Heart left ventricle (tissue), 16 donors: ENCODE results near the gene OXGR1. TPM values are rescaled to one million over a fixed set of nuclear protein-coding genes. Genes with fewer than 3 reads are reported as not detected.

Experiments
- ATAC-seq, 4 donors: fragments of 200-7000 bp; cut with Tn5 transposase; one replicate each; pipeline ENCODE4 v1.9.1; 2020 to 2022; ENCODE audit warnings: moderate library complexity in 4 of 4, mild to moderate bottlenecking in 3 of 4, moderate number of reproducible peaks in 1 of 4
- DNase-seq, 5 donors: peaks; one replicate each; pipeline ENCODE4 v3.0.0-alpha.2; 2020
- H3K27ac ChIP-seq, 12 donors: fragments of 200-600 bp; sonication (generic) in 4 of 12; one replicate each; pipeline versions ENCODE4 v1.5.0 to v1.8.0; 2016 to 2022; ENCODE audit warnings: mild to moderate bottlenecking in 2 of 12
- H3K27me3 ChIP-seq, 9 donors: fragments of 200-600 bp; sonication (generic) in 2 of 9; one replicate each; pipeline versions ENCODE4 v1.5.1 to v1.8.0; 2016 to 2022; ENCODE audit warnings: mild to moderate bottlenecking in 3 of 9
- H3K36me3 ChIP-seq, 9 donors: fragments of 200-600 bp; sonication (generic) in 2 of 9; one replicate each; pipeline versions ENCODE4 v1.5.0 to v1.8.0; 2018 to 2022; ENCODE audit warnings: mild to moderate bottlenecking in 2 of 9
- H3K4me1 ChIP-seq, 12 donors: fragments of 200-600 bp; sonication (generic) in 4 of 12; one replicate each; pipeline versions ENCODE4 v1.5.0 to v1.8.0; 2016 to 2022; ENCODE audit warnings: mild to moderate bottlenecking in 3 of 12
- H3K4me3 ChIP-seq, 12 donors: fragments of 200-600 bp; sonication (generic) in 4 of 12; one replicate each; pipeline versions ENCODE4 v1.5.0 to v1.8.0; 2017 to 2022; ENCODE audit warnings: mild to moderate bottlenecking in 9 of 12, moderate library complexity in 4 of 12
- H3K9me3 ChIP-seq, 12 donors: fragments of 200-600 bp; sonication (generic) in 4 of 12; one replicate each; pipeline versions ENCODE4 v1.5.0 to v1.8.0; 2016 to 2022; ENCODE audit warnings: mild to moderate bottlenecking in 1 of 12
- POLR2A ChIP-seq, 2 donors: fragments of 450-650 bp; IDR thresholded peaks; one replicate each; pipeline ENCODE4 v1.6.1; 2017; ENCODE audit warnings: antibody characterized with exemption in 2 of 2, mild to moderate bottlenecking in 2 of 2, moderate library complexity in 2 of 2
- WGBS, 4 donors: extraction: QIAGEN DNeasy Blood & Tissue Kit in 2 of 4; methylation state at CpG; one replicate each; pipeline versions ENCODE4 v1.1.5 to v1.1.7; 2013 to 2018; 5-methylcytosine and 5-hydroxymethylcytosine counted together
- intact Hi-C, 10 donors: fragments of 100-400 bp; cut with DNase I; formaldehyde crosslinking; loops; one replicate each; pipeline versions ENCODE4 v1.11.1 to v1.14.2; 2022
- polyA plus RNA-seq, 2 donors: library from polyadenylated mRNA; stranded (reverse); fragments of 200-250 nt; gene quantifications; one replicate each; pipeline ENCODE4 v1.2.3, GENCODE V29; 2013
- total RNA-seq, 9 donors: library from RNA; depleted of rRNA in 2 of 9; stranded (reverse); fragments of >200 nt in 2 of 9; fragmentation: NEBNext Ultra II Directional in 3 of 9; extraction: Animal tissue kit (Norgen Biotek cat#: 25700) in 3 of 9; gene quantifications; one replicate each; pipeline versions ENCODE4 v1.1.0 to v1.2.4, GENCODE V29; 2016 to 2023
- TF ChIP-seq, protein P1 (sequence below), 12 donors: fragments of 200-600 bp; sonication (generic) in 4 of 12; IDR thresholded peaks; one replicate each; pipeline versions ENCODE4 v1.5.0 to v1.8.0; 2018 to 2022; ENCODE audit warnings: antibody characterized with exemption in 12 of 12, mild to moderate bottlenecking in 5 of 12
- donor health status: ischemic (EF 13 %, LVEDD 7.1; RV severe dilation, severe dysfunction).
- donor health status: healthy with polysubstance abuse.
- donor health status: DM: no; HTN: yes; CAD: no.
- donor health status: DM: no; HTN: no; CAD: no.
- donor health status: ischemic (EF 25% LVEDD 6.9; RV normal size, moderate dysfunction).
- donor health status: ischemic (EF 25% LVEDD 5.7; RV mildly dilated, moderate dysfunction).
- donor health status: healthy.
- donor health status: DM: yes; HTN: yes; CAD: no.
- donor health status: ischemic (EF 35%, LVEDD 5.7; RV mildly dilated, moderate dysfunction).
- donor health status: nonischemic (EF 11% LVEDD 7.7; RV severe dilation, severe dysfunction).
- donor health status: DM: yes; HTN: yes; CAD: no.
- donor health status: PGD.
- donor health status: ischemic (EF 29% LVEDD 5.4; RV normal size, mild dysfunction).
- donor health status: nonischemic (EF 23%, LVEDD 6.1; RV moderate dilation, normal function).

Gene OXGR1
- total and polyA plus RNA-seq, 11 donors = 0.04 to 0.99 (median 0.16) TPM; not detected in 8

DNA sequence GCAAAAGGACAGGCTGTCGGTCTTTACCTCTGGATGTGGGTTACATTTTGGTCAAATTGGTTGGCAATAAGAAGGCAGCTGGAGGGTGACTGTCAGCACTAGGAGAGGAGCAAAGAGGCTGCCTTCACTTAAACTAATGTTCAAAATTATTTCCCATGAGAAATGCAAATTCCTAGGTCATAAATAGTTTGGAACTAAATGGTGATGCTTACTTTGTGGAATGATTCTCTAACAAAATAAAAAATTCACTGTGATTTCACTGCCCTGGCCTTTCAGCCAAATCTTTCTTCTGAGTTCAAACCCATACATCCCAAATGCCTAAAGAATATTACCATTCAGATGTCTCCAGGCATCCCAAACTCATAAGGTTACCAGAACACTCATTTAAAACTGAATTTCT is 25.0 kb upstream of the OXGR1 start:
- Histone ChIP-seq H3K4me3 (no peak overlapping the region), H3K36me3 (no peaks in the 10 kb centered on the region), H3K27me3 (peaks cover 0 to 13% (median 0%) of the 10 kb centered on the region in 9 donors), H3K27ac (no peak overlapping the region), H3K9me3 (no peaks in the 10 kb centered on the region), H3K4me1 (peaks cover 0 to 5% (median 0%) of the 10 kb centered on the region in 12 donors)
- TF ChIP-seq, protein P1, sequence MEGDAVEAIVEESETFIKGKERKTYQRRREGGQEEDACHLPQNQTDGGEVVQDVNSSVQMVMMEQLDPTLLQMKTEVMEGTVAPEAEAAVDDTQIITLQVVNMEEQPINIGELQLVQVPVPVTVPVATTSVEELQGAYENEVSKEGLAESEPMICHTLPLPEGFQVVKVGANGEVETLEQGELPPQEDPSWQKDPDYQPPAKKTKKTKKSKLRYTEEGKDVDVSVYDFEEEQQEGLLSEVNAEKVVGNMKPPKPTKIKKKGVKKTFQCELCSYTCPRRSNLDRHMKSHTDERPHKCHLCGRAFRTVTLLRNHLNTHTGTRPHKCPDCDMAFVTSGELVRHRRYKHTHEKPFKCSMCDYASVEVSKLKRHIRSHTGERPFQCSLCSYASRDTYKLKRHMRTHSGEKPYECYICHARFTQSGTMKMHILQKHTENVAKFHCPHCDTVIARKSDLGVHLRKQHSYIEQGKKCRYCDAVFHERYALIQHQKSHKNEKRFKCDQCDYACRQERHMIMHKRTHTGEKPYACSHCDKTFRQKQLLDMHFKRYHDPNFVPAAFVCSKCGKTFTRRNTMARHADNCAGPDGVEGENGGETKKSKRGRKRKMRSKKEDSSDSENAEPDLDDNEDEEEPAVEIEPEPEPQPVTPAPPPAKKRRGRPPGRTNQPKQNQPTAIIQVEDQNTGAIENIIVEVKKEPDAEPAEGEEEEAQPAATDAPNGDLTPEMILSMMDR (IDR thresholded peaks at IDR 0.05) = no peak
- no peak for TF ChIP-seq POLR2A (IDR thresholded peaks at IDR 0.05)
- ATAC-seq (no peak), DNase-seq (no peak)
- intact Hi-C loops = loop anchor here in 8 of 10 donors (5.0 to 10.0 kb wide), 6 partner anchors 338 to 796 kb away; no protein-coding TSS in a partner anchor
- WGBS, 4 donors = 67 to 95% (median 74%) methylated on average over 1 of the region's 1 CpG

DNA sequence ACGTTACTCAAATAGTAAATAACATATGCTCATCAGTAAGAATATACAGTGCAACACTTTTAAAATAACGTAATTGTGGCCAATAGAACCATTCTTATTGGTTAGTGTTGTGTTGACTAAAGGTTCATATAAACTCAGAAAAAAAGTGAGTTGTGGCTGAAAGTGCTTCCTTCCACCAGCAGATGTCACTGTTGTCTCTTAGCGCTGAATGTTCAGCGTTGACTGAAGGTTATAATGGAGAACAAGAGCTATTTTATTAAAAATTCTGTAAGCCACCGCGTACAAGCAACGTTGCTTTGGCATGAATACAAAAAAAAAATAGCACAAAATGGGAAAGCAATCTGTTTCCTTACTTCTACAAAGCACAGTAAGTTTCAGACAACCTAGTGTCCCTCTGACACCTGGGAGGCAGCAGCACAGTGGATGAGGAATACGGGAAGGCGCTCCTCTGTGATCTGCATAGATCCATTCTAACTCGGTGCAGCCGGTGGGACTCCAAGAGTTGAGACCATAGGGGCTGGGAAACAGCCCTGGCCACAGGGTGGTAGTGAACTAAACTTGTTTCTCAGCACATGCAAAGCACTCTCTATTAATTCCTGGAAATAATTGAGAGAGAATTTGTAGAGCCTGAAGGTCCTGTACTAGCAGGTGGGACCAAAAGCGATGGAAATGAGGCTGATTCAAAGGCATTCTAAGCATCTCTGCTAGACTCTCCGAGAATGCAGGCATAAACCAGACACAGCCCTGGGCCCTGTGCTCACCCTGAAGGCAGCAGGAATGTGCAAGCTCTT is 23.9 kb upstream of the OXGR1 start:
- peaks cover 0 to 13% (median 0%) of the 10 kb centered on the region in 9 donors for H3K27me3 ChIP-seq
- intact Hi-C loops = loop anchor here in 8 of 10 donors (5.0 to 10.0 kb wide), 6 partner anchors 339 to 797 kb away; no protein-coding TSS in a partner anchor
- no peaks in the 10 kb centered on the region for H3K36me3 ChIP-seq
- H3K4me3 ChIP-seq = no peak overlapping the region
- no peaks in the 10 kb centered on the region for H3K9me3 ChIP-seq
- peak in 2 of 5 donors; percentile 20 to 27 for DNase-seq
- TF ChIP-seq, protein P1 (IDR thresholded peaks at IDR 0.05) = peak; percentile 83 to 93 (median 88)
- TF ChIP-seq POLR2A (IDR thresholded peaks at IDR 0.05) = no peak
- WGBS, 4 donors = 14 to 20% (median 20%) methylated on average over 13 of the region's 13 CpGs
- peak; percentile 51 to 71 (median 59) for ATAC-seq
- H3K4me1 ChIP-seq = peaks cover 0 to 5% (median 0%) of the 10 kb centered on the region in 12 donors
- no peak overlapping the region for H3K27ac ChIP-seq

DNA sequence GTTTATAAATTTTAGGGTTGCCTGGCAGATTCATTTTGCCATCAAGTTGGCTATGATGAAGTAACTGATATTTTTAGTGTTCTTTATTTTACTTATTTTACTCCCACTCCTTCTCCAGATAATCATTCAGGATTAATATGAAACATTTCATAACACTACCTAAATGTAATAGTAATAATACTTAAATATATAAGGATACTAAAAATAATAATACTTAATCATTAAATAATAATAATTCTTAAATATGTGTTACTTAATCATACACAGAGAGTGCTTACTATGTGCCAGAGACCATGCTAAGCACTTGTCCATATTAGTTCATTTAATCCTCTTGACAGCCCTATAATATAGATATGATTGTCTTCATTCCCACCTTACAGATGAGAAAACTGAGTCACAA is 23.0 kb upstream of the OXGR1 start:
- Histone ChIP-seq H3K27me3 (peaks cover 0 to 13% (median 0%) of the 10 kb centered on the region in 9 donors), H3K4me3 (no peak overlapping the region), H3K4me1 (peaks cover 0 to 5% (median 0%) of the 10 kb centered on the region in 12 donors), H3K27ac (no peak overlapping the region), H3K9me3 (no peaks in the 10 kb centered on the region), H3K36me3 (no peaks in the 10 kb centered on the region)
- intact Hi-C loops = loop anchor here in 8 of 10 donors (5.0 to 10.0 kb wide), 6 partner anchors 340 to 797 kb away; no protein-coding TSS in a partner anchor
- no peak for TF ChIP-seq POLR2A (IDR thresholded peaks at IDR 0.05)
- TF ChIP-seq, protein P1 (IDR thresholded peaks at IDR 0.05) = no peak
- DNase-seq = no peak
- no peak for ATAC-seq

DNA sequence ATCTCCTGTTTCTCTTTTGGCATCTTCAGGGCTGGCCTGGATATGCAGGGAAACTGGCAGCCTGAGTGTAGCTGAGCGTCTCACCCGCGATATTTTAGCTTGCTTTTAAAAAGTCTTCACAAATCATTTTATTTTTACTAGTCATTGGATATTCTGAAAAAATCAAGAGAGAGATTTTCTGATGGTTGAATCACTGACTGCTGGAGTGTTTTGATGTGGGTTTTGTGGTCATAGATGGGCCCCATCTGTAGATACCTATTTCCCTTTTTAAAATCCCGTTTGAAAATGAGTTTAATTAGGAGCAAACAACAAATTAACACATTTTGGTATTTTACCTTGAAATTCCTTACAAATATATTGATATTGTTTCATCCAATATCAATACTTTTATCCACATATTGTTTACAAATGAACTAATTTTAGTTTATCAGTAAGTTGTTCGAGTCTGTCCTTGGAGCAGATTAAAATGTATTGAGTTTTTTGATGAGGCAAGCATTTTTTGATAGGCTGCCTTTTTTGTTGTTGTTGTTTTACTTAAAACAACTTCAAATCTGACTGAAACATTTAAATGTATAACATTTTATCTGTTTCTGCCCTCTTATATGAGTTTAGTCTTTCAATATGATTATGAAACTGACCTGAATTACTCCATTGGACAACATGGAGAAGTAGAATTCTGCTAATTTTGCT is 21.5 kb upstream of the OXGR1 start:
- intact Hi-C loops = loop anchor here in 8 of 10 donors (5.0 to 10.0 kb wide), 6 partner anchors 341 to 799 kb away; no protein-coding TSS in a partner anchor

More for the DNA sequence above, 21.5 kb upstream of the OXGR1 start:
- no peak for DNase-seq
- no peak overlapping the region for H3K4me3 ChIP-seq
- no peaks in the 10 kb centered on the region for H3K36me3 ChIP-seq
- TF ChIP-seq, protein P1 (IDR thresholded peaks at IDR 0.05) = no peak
- TF ChIP-seq POLR2A (IDR thresholded peaks at IDR 0.05) = no peak
- 69 to 92% (median 89%) methylated on average over 5 of the region's 5 CpGs for WGBS, 4 donors
- peaks cover 0 to 5% (median 0%) of the 10 kb centered on the region in 12 donors for H3K4me1 ChIP-seq
- H3K27me3 ChIP-seq = peaks cover 0 to 13% (median 0%) of the 10 kb centered on the region in 9 donors
- no peak for ATAC-seq
- no peak overlapping the region for H3K27ac ChIP-seq
- no peaks in the 10 kb centered on the region for H3K9me3 ChIP-seq
